ENCODE data around the gene FAM118A. TPM values are rescaled to one million over a fixed set of nuclear protein-coding genes. Genes with fewer than 3 reads are reported as not detected.

FAM118A gene
- total RNA-seq, 5 donors from 2014 or later (not counting 1 experiment from before 2014, with no cell fraction given) = 53.5 to 394 (median 154) TPM

- no peak overlapping the region for H3K27ac ChIP-seq (ENCODE audit: low read length)
- H3K4me1 ChIP-seq (ENCODE audit: control insufficient read depth in 1 of 2, extremely low read depth in 1 of 2, insufficient read depth in 2 of 2, low read length in 2 of 2) = peaks cover 6 to 40% of the 10 kb centered on the region in 2 experiments
- no peaks in the 10 kb centered on the region for H3K36me3 ChIP-seq (ENCODE audit: control insufficient read depth in 2 of 2, extremely low read depth in 1 of 2, insufficient read depth in 1 of 2, low read length in 1 of 2)
- Mint-ChIP-seq H3K4me1 (peaks cover 26 to 29% (median 28%) of the 10 kb centered on the region in 3 donors), H3K36me3 (no peaks in the 10 kb centered on the region), H3K27me3 (no peaks in the 10 kb centered on the region), H3K27ac (peak overlapping the region; percentile 92 to 94), H3K9me3 (no peaks in the 10 kb centered on the region), H3K4me3 (no peak overlapping the region)
- ChIA-PET POLR2A (no interaction called here), CTCF (no interaction called here)
- H3K4me3 ChIP-seq (ENCODE audit: control insufficient read depth in 1 of 2, extremely low read depth in 1 of 2, low read length in 1 of 2) = no peak overlapping the region
- no peaks in the 10 kb centered on the region for H3K27me3 ChIP-seq (replicated peaks in 1 of 2; ENCODE audit: control insufficient read depth in 2 of 2, extremely low read depth in 1 of 2, insufficient read depth in 2 of 2, low read length in 1 of 2)
- DNase-seq (no peak), ATAC-seq (replicated peaks in 1 of 4) (no peak)
- 88% methylated on average over 8 of the region's 9 CpGs for WGBS (ENCODE audit: insufficient coverage)
- no peaks in the 10 kb centered on the region for H3K9me3 ChIP-seq
Observed at GRCh38 chr22:45295492-45295891, 14.2 kb upstream of the FAM118A start.

GRCh38 chr22:45296628-45297297 is 13.0 kb upstream of the FAM118A start:
- no peaks in the 10 kb centered on the region for H3K9me3 ChIP-seq
- H3K27me3 ChIP-seq (replicated peaks in 1 of 2; ENCODE audit: control insufficient read depth in 2 of 2, extremely low read depth in 1 of 2, insufficient read depth in 2 of 2, low read length in 1 of 2) = no peaks in the 10 kb centered on the region
- Mint-ChIP-seq H3K4me1 (peaks cover 26 to 29% (median 28%) of the 10 kb centered on the region in 3 donors), H3K9me3 (no peaks in the 10 kb centered on the region), H3K4me3 (peak overlapping the region; percentile 1 to 61 (median 31)), H3K27ac (peak overlapping the region; percentile 92 to 94), H3K27me3 (no peaks in the 10 kb centered on the region), H3K36me3 (no peaks in the 10 kb centered on the region)
- no peak overlapping the region for H3K4me3 ChIP-seq (ENCODE audit: control insufficient read depth in 1 of 2, extremely low read depth in 1 of 2, low read length in 1 of 2)
- peak overlapping the region; percentile 70 for H3K27ac ChIP-seq (ENCODE audit: low read length)
- ChIA-PET POLR2A (interaction anchor here in 1 of 2 donors (0.6 kb wide), 1 partner anchor 134 kb away, joined by 3 read pairs; no protein-coding TSS in a partner anchor), CTCF (interaction anchor here in 1 of 2 donors (0.6 to 0.7 kb wide), 2 partner anchors 77 to 100 kb away, joined by 3 to 4 read pairs; no protein-coding TSS in a partner anchor)
- WGBS (ENCODE audit: insufficient coverage) = 10% methylated on average over 4 of the region's 13 CpGs
- ATAC-seq (replicated peaks in 1 of 4) (peak; percentile 94 to 97 (median 97)), DNase-seq (peak; percentile 22 to 72 (median 43))
- peaks cover 6 to 33% of the 10 kb centered on the region in 2 experiments for H3K4me1 ChIP-seq (ENCODE audit: control insufficient read depth in 1 of 2, extremely low read depth in 1 of 2, insufficient read depth in 2 of 2, low read length in 2 of 2)
- H3K36me3 ChIP-seq (ENCODE audit: control insufficient read depth in 2 of 2, extremely low read depth in 1 of 2, insufficient read depth in 1 of 2, low read length in 1 of 2) = no peaks in the 10 kb centered on the region

GRCh38 chr22:45298934-45299505 is 10.7 kb upstream of the FAM118A start:
- 78% methylated on average over 6 of the region's 15 CpGs for WGBS (ENCODE audit: insufficient coverage)
- ATAC-seq (replicated peaks in 1 of 4) = no peak
- Mint-ChIP-seq H3K9me3 (no peaks in the 10 kb centered on the region), H3K27ac (peak overlapping the region; percentile 43 to 71), H3K4me3 (no peak overlapping the region), H3K27me3 (no peaks in the 10 kb centered on the region), H3K36me3 (no peaks in the 10 kb centered on the region), H3K4me1 (peaks cover 26 to 28% (median 28%) of the 10 kb centered on the region in 3 donors)
- no peaks in the 10 kb centered on the region for H3K9me3 ChIP-seq
- no peak for DNase-seq
- H3K27ac ChIP-seq (ENCODE audit: low read length) = no peak overlapping the region
- H3K27me3 ChIP-seq (replicated peaks in 1 of 2; ENCODE audit: control insufficient read depth in 2 of 2, extremely low read depth in 1 of 2, insufficient read depth in 2 of 2, low read length in 1 of 2) = no peaks in the 10 kb centered on the region
- H3K36me3 ChIP-seq (ENCODE audit: control insufficient read depth in 2 of 2, extremely low read depth in 1 of 2, insufficient read depth in 1 of 2, low read length in 1 of 2) = no peaks in the 10 kb centered on the region
- ChIA-PET CTCF (no interaction called here), POLR2A (no interaction called here)
- peaks cover 6 to 33% of the 10 kb centered on the region in 2 experiments for H3K4me1 ChIP-seq (ENCODE audit: control insufficient read depth in 1 of 2, extremely low read depth in 1 of 2, insufficient read depth in 2 of 2, low read length in 2 of 2)
- no peak overlapping the region for H3K4me3 ChIP-seq (ENCODE audit: control insufficient read depth in 1 of 2, extremely low read depth in 1 of 2, low read length in 1 of 2)

- WGBS (ENCODE audit: insufficient coverage) = 86% methylated on average over 1 of the region's 8 CpGs
- Mint-ChIP-seq H3K4me3 (no peak overlapping the region), H3K27ac (no peak overlapping the region), H3K27me3 (no peaks in the 10 kb centered on the region), H3K4me1 (peaks cover 4 to 14% (median 6%) of the 10 kb centered on the region in 3 donors), H3K36me3 (no peaks in the 10 kb centered on the region), H3K9me3 (no peaks in the 10 kb centered on the region)
- Histone ChIP-seq H3K27me3 (replicated peaks in 1 of 2; ENCODE audit: control insufficient read depth in 2 of 2, extremely low read depth in 1 of 2, insufficient read depth in 2 of 2, low read length in 1 of 2) (peaks cover 0 to 5% of the 10 kb centered on the region in 2 experiments), H3K36me3 (ENCODE audit: control insufficient read depth in 2 of 2, extremely low read depth in 1 of 2, insufficient read depth in 1 of 2, low read length in 1 of 2) (no peaks in the 10 kb centered on the region), H3K27ac (ENCODE audit: low read length) (no peak overlapping the region), H3K9me3 (no peaks in the 10 kb centered on the region), H3K4me1 (ENCODE audit: control insufficient read depth in 1 of 2, extremely low read depth in 1 of 2, insufficient read depth in 2 of 2, low read length in 2 of 2) (peaks cover 0 to 7% of the 10 kb centered on the region in 2 experiments), H3K4me3 (ENCODE audit: control insufficient read depth in 1 of 2, extremely low read depth in 1 of 2, low read length in 1 of 2) (no peak overlapping the region)
- CTCF ChIA-PET = no interaction called here
- DNase-seq (no peak), ATAC-seq (replicated peaks in 1 of 4) (no peak)
- POLR2A ChIA-PET = interaction anchor here in 1 of 2 donors (0.6 kb wide), 1 partner anchor 52 kb away, joined by 3 read pairs; no protein-coding TSS in a partner anchor
Observed at GRCh38 chr22:45302751-45303150, 7.0 kb upstream of the FAM118A start.

GRCh38 chr22:45303181-45303580 is 6.6 kb upstream of the FAM118A start:
- Mint-ChIP-seq H3K36me3 (no peaks in the 10 kb centered on the region), H3K9me3 (no peaks in the 10 kb centered on the region), H3K27ac (no peak overlapping the region), H3K4me3 (no peak overlapping the region), H3K27me3 (no peaks in the 10 kb centered on the region), H3K4me1 (peaks cover 3 to 13% (median 5%) of the 10 kb centered on the region in 3 donors)
- POLR2A ChIA-PET = interaction anchor here in 1 of 2 donors (0.6 kb wide), 1 partner anchor 52 kb away, joined by 3 read pairs; no protein-coding TSS in a partner anchor
- CTCF ChIA-PET = no interaction called here
- ATAC-seq (replicated peaks in 1 of 4) (no peak), DNase-seq (no peak)
- Histone ChIP-seq H3K27me3 (replicated peaks in 1 of 2; ENCODE audit: control insufficient read depth in 2 of 2, extremely low read depth in 1 of 2, insufficient read depth in 2 of 2, low read length in 1 of 2) (peaks cover 0 to 5% of the 10 kb centered on the region in 2 experiments), H3K4me1 (ENCODE audit: control insufficient read depth in 1 of 2, extremely low read depth in 1 of 2, insufficient read depth in 2 of 2, low read length in 2 of 2) (peaks cover 0 to 7% of the 10 kb centered on the region in 2 experiments), H3K27ac (ENCODE audit: low read length) (no peak overlapping the region), H3K36me3 (ENCODE audit: control insufficient read depth in 2 of 2, extremely low read depth in 1 of 2, insufficient read depth in 1 of 2, low read length in 1 of 2) (no peaks in the 10 kb centered on the region), H3K4me3 (ENCODE audit: control insufficient read depth in 1 of 2, extremely low read depth in 1 of 2, low read length in 1 of 2) (no peak overlapping the region), H3K9me3 (no peaks in the 10 kb centered on the region)
- WGBS (ENCODE audit: insufficient coverage) = 43% methylated on average over 3 of the region's 7 CpGs

- Mint-ChIP-seq H3K4me3 (no peak overlapping the region), H3K4me1 (peaks cover 10 to 13% (median 11%) of the 10 kb centered on the region in 3 donors), H3K27me3 (no peaks in the 10 kb centered on the region), H3K27ac (no peak overlapping the region), H3K36me3 (no peaks in the 10 kb centered on the region), H3K9me3 (no peaks in the 10 kb centered on the region)
- H3K27ac ChIP-seq (ENCODE audit: low read length) = no peak overlapping the region
- no peaks in the 10 kb centered on the region for H3K9me3 ChIP-seq
- no peak overlapping the region for H3K4me3 ChIP-seq (ENCODE audit: control insufficient read depth in 1 of 2, extremely low read depth in 1 of 2, low read length in 1 of 2)
- ATAC-seq (replicated peaks in 1 of 4) (no peak), DNase-seq (no peak)
- H3K4me1 ChIP-seq (ENCODE audit: control insufficient read depth in 1 of 2, extremely low read depth in 1 of 2, insufficient read depth in 2 of 2, low read length in 2 of 2) = peaks cover 5 to 12% of the 10 kb centered on the region in 2 experiments
- H3K36me3 ChIP-seq (ENCODE audit: control insufficient read depth in 2 of 2, extremely low read depth in 1 of 2, insufficient read depth in 1 of 2, low read length in 1 of 2) = no peaks in the 10 kb centered on the region
- 100% methylated on average over 3 of the region's 6 CpGs for WGBS (ENCODE audit: insufficient coverage)
- POLR2A ChIA-PET = interaction anchor here in 1 of 2 donors (0.6 kb wide), 1 partner anchor 53 kb away, joined by 5 read pairs; no protein-coding TSS in a partner anchor
- CTCF ChIA-PET = no interaction called here
- H3K27me3 ChIP-seq (replicated peaks in 1 of 2; ENCODE audit: control insufficient read depth in 2 of 2, extremely low read depth in 1 of 2, insufficient read depth in 2 of 2, low read length in 1 of 2) = peaks cover 0 to 5% of the 10 kb centered on the region in 2 experiments
Observed at GRCh38 chr22:45304971-45305370, 4.8 kb upstream of the FAM118A start.
